ENCODE results near the gene KSR2.

KSR2 gene

DNA sequence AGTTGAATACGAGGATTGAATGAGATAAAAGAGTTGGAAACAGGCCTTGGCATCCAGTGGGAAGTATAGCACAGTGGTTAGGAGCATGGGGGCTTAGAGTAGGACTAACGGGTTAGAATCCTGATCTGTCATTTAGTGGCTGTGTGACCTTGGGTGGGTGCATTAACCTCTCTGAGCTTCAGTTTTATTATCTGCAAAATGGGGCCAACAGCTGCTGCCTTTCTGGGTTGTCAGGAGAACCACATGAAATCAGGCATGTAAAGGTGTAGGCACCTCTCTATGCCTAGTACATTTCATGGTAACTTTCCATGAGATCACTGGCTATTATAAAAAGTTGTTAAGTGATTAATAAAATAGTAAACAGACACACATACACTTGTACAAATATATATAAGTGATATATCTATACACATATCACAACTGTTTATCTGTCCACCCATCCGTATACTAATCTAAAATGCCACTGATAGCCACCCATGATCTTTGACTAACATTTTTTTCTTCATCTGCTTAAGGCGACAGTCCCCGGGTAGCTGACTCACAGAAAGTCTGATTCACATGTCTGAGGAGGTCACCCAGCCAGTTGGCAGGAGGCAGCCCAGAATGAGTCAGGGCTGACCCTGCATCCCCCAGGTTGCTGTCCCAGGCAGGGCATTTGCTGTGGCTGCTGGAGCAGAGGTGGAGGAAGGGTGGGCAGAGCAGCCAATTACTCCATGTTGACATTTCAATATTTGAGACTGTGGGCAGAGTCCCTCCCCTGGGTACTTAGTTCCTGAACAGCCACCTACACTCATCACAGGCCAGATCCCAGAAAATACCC, 481.7 kb downstream of the KSR2 start:
- H3K4me3 ChIP-seq (replicated peaks in 1 of 2; ENCODE audit: low read depth in 2 of 2, low read length in 2 of 2), result no peak overlapping the region
- TF ChIP-seq, protein P1, sequence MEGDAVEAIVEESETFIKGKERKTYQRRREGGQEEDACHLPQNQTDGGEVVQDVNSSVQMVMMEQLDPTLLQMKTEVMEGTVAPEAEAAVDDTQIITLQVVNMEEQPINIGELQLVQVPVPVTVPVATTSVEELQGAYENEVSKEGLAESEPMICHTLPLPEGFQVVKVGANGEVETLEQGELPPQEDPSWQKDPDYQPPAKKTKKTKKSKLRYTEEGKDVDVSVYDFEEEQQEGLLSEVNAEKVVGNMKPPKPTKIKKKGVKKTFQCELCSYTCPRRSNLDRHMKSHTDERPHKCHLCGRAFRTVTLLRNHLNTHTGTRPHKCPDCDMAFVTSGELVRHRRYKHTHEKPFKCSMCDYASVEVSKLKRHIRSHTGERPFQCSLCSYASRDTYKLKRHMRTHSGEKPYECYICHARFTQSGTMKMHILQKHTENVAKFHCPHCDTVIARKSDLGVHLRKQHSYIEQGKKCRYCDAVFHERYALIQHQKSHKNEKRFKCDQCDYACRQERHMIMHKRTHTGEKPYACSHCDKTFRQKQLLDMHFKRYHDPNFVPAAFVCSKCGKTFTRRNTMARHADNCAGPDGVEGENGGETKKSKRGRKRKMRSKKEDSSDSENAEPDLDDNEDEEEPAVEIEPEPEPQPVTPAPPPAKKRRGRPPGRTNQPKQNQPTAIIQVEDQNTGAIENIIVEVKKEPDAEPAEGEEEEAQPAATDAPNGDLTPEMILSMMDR (IDR thresholded peaks at IDR 0.05; ENCODE audit: low read depth, low read length), result no peak
- no peak for DNase-seq (ENCODE audit: low read depth in 2 of 2)

- TF ChIP-seq, protein P1 (IDR thresholded peaks at IDR 0.05; ENCODE audit: low read depth, low read length), result no peak
- no peak for DNase-seq (ENCODE audit: low read depth in 2 of 2)
- no peak overlapping the region for H3K4me3 ChIP-seq (replicated peaks in 1 of 2; ENCODE audit: low read depth in 2 of 2, low read length in 2 of 2)
These were observed 482.6 kb downstream of the KSR2 start for GRCh38 chr12:117485984-117486839.

DNA sequence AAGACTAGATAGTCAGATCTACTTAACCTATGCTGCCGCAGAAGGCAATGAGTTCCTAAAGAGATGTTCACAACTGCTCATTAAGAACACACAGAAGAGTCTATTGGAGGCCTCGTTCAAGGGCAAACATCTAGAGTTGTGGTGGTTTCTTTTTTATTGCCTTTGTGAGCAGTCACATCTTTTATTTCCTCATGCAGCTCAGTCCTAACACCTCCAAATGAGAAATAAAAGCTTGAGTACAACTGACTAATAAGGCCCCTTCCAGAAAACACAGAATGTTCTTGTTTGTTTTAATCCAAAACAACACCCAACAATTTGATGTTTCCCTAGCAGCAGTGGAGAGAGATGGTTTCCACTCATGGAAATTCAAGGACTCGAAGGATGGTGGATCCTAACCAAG, 483.9 kb downstream of the KSR2 start:
- TF ChIP-seq, protein P1 (IDR thresholded peaks at IDR 0.05; ENCODE audit: low read depth, low read length), result no peak
- DNase-seq (ENCODE audit: low read depth in 2 of 2), result no peak
- no peak overlapping the region for H3K4me3 ChIP-seq (replicated peaks in 1 of 2; ENCODE audit: low read depth in 2 of 2, low read length in 2 of 2)

GRCh38 chr12:117483501-117483900, 485.3 kb downstream of the KSR2 start:
- TF ChIP-seq, protein P1 (IDR thresholded peaks at IDR 0.05; ENCODE audit: low read depth, low read length), result no peak
- H3K4me3 ChIP-seq (replicated peaks in 1 of 2; ENCODE audit: low read depth in 2 of 2, low read length in 2 of 2), result no peak overlapping the region
- DNase-seq (ENCODE audit: low read depth in 2 of 2), result no peak

DNA sequence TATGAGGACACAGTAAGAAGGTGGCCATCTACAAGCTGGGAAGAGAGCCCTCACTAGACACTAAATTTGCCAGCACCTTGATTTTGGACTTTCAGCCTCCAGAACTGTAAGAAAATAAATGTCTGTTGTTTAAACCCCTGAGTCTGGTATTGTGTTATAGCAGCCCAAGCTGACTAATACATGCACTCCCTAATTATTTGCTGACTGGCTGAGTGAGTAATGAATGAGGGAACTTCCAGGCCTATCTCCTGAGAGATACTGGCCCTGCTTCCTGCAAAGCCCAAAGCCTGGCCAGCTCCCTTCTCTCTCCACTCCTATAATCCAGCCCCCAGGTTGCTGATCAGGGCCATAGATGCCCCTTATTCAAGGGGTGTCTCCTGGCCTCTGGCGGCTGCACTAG, 487.3 kb downstream of the KSR2 start:
- no peak overlapping the region for H3K4me3 ChIP-seq (replicated peaks in 1 of 2; ENCODE audit: low read depth in 2 of 2, low read length in 2 of 2)
- TF ChIP-seq, protein P1 (IDR thresholded peaks at IDR 0.05; ENCODE audit: low read depth, low read length), result no peak
- no peak for DNase-seq (ENCODE audit: low read depth in 2 of 2)

GRCh38 chr12:117476341-117476740, 492.4 kb downstream of the KSR2 start:
- H3K4me3 ChIP-seq (replicated peaks in 1 of 2; ENCODE audit: low read depth in 2 of 2, low read length in 2 of 2), result no peak overlapping the region
- TF ChIP-seq, protein P1 (IDR thresholded peaks at IDR 0.05; ENCODE audit: low read depth, low read length), result no peak
- DNase-seq (ENCODE audit: low read depth in 2 of 2), result no peak
